ENCODE results near the gene OAS2.

DNA sequence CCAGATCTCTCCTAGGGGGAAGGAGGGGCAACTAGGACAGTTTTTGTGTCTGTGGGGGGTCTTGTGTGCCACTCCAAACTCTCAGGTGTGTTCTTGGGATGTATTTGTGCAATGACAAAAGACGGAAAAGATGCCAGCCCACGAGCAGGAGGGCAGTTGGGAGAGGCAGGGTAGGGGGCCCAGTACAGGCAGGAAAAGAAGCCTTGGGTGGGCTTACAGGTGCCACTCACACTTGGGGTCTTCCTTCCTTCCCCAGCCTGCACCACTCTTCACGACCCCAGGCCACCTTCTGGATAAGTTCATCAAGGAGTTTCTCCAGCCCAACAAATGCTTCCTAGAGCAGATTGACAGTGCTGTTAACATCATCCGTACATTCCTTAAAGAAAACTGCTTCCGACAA is 24.4 kb downstream of the OAS2 start:
- TF ChIP-seq EZH2 (IDR thresholded peaks at IDR 0.05; ENCODE audit: low read length), result no peak
- TF ChIP-seq, protein P1, sequence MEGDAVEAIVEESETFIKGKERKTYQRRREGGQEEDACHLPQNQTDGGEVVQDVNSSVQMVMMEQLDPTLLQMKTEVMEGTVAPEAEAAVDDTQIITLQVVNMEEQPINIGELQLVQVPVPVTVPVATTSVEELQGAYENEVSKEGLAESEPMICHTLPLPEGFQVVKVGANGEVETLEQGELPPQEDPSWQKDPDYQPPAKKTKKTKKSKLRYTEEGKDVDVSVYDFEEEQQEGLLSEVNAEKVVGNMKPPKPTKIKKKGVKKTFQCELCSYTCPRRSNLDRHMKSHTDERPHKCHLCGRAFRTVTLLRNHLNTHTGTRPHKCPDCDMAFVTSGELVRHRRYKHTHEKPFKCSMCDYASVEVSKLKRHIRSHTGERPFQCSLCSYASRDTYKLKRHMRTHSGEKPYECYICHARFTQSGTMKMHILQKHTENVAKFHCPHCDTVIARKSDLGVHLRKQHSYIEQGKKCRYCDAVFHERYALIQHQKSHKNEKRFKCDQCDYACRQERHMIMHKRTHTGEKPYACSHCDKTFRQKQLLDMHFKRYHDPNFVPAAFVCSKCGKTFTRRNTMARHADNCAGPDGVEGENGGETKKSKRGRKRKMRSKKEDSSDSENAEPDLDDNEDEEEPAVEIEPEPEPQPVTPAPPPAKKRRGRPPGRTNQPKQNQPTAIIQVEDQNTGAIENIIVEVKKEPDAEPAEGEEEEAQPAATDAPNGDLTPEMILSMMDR (optimal IDR thresholded peaks at IDR 0.05 in 1 of 3, IDR thresholded peaks at IDR 0.05 in 1 of 3, conservative IDR thresholded peaks at IDR 0.05 in 1 of 3; ENCODE audit: extremely low read depth in 1 of 3, insufficient read depth in 2 of 3, low read length in 3 of 3), result no peak

Measured in keratinocyte (primary cell).